ENCODE data around the gene SIX3. TPM values are rescaled to one million over a fixed set of nuclear protein-coding genes. Genes with fewer than 3 reads are reported as not detected.

Gene SIX3
- total RNA-seq, 4 donors from 2014 or later: 0.90 TPM; not detected in 3

- 60 to 73% methylated on average over 24 of the region's 24 CpGs for WGBS, 2 donors
- Histone ChIP-seq H3K27me3 (peaks cover 0 to 42% of the 10 kb centered on the region in 2 donors), H3K9me3 (no peaks in the 10 kb centered on the region), H3K27ac (no peak overlapping the region), H3K4me3 (no peak overlapping the region), H3K4me1 (no peaks in the 10 kb centered on the region), H3K36me3 (no peaks in the 10 kb centered on the region)
- no peak for DNase-seq (ENCODE audit: low spot score in 2 of 2)
- no peak for TF ChIP-seq POLR2A (IDR thresholded peaks at IDR 0.05)
- TF ChIP-seq EP300 (IDR thresholded peaks at IDR 0.05): no peak
- no peak for TF ChIP-seq CTCF (IDR thresholded peaks at IDR 0.05)
Measured at GRCh38 chr2:44975571-44976450, 34.3 kb downstream of the SIX3 start.

- H3K27me3 ChIP-seq: peaks cover 0 to 32% of the 10 kb centered on the region in 2 donors
- DNase-seq (ENCODE audit: low spot score in 2 of 2): no peak
- H3K36me3 ChIP-seq: no peaks in the 10 kb centered on the region
- 70 to 79% methylated on average over 11 of the region's 11 CpGs for WGBS, 2 donors
- H3K9me3 ChIP-seq: no peaks in the 10 kb centered on the region
- no peak for TF ChIP-seq POLR2A (IDR thresholded peaks at IDR 0.05)
- no peak for TF ChIP-seq CTCF (IDR thresholded peaks at IDR 0.05)
- no peak for TF ChIP-seq EP300 (IDR thresholded peaks at IDR 0.05)
- no peaks in the 10 kb centered on the region for H3K4me1 ChIP-seq
- H3K4me3 ChIP-seq: no peak overlapping the region
- no peak overlapping the region for H3K27ac ChIP-seq
Measured at GRCh38 chr2:44979581-44979980, 38.1 kb downstream of the SIX3 start.

GRCh38 chr2:44980751-44981713 lies 39.5 kb downstream of the SIX3 start:
- TF ChIP-seq CTCF (IDR thresholded peaks at IDR 0.05) (no peak), POLR2A (IDR thresholded peaks at IDR 0.05) (no peak), EP300 (IDR thresholded peaks at IDR 0.05) (no peak)
- WGBS, 2 donors: 37 to 41% methylated on average over 7 to 9 of the region's 9 CpGs
- H3K36me3 ChIP-seq: no peaks in the 10 kb centered on the region
- peaks cover 0 to 22% of the 10 kb centered on the region in 2 donors for H3K27me3 ChIP-seq
- DNase-seq (ENCODE audit: low spot score in 2 of 2): no peak
- H3K4me1 ChIP-seq: no peaks in the 10 kb centered on the region
- H3K4me3 ChIP-seq: no peak overlapping the region
- H3K27ac ChIP-seq: no peak overlapping the region
- no peaks in the 10 kb centered on the region for H3K9me3 ChIP-seq

- peak; percentile 64 to 82 for DNase-seq (ENCODE audit: low spot score in 2 of 2)
- no peaks in the 10 kb centered on the region for H3K4me1 ChIP-seq
- no peak overlapping the region for H3K27ac ChIP-seq
- H3K4me3 ChIP-seq: no peak overlapping the region
- WGBS, 2 donors: 13 to 14% methylated on average over 14 of the region's 14 CpGs
- peaks cover 0 to 20% of the 10 kb centered on the region in 2 donors for H3K27me3 ChIP-seq
- no peaks in the 10 kb centered on the region for H3K9me3 ChIP-seq
- H3K36me3 ChIP-seq: no peaks in the 10 kb centered on the region
- no peak for TF ChIP-seq EP300 (IDR thresholded peaks at IDR 0.05)
- TF ChIP-seq CTCF (IDR thresholded peaks at IDR 0.05): peak; percentile 73 to 91 (median 76)
Measured at GRCh38 chr2:44981714-44982108, 40.2 kb downstream of the SIX3 start.
